Sigmoid colon (tissue), 4 donors: ENCODE data around the gene LPCAT1.

Source experiments
- EP300 ChIP-seq, 4 donors: sonication (generic); formaldehyde crosslinking; IDR thresholded peaks; one replicate each; pipeline ENCODE4 v1.6.1; 2017; ENCODE audit warnings: antibody characterized with exemption in 4 of 4
- POLR2A ChIP-seq, 2 donors: fragments of 450-650 bp; IDR thresholded peaks; one replicate each; pipeline ENCODE4 v1.6.1; 2016; ENCODE audit warnings: antibody characterized with exemption in 2 of 2, mild to moderate bottlenecking in 2 of 2, moderate library complexity in 2 of 2
- POLR2AphosphoS5 ChIP-seq, 4 donors: sonication (generic); formaldehyde crosslinking; IDR thresholded peaks; one replicate each; pipeline ENCODE4 v1.6.1; 2017; ENCODE audit warnings: antibody characterized with exemption in 4 of 4
- TF ChIP-seq, protein P1 (sequence below), 4 experiments: fragments of 450-650 bp in 3 of 4; fragments of 200-600 bp in 1 of 4; IDR thresholded peaks; one replicate each; pipeline ENCODE4 v1.5.1; 2016 to 2019; ENCODE audit warnings: antibody characterized with exemption in 4 of 4, mild to moderate bottlenecking in 3 of 4, moderate library complexity in 2 of 4

DNA sequence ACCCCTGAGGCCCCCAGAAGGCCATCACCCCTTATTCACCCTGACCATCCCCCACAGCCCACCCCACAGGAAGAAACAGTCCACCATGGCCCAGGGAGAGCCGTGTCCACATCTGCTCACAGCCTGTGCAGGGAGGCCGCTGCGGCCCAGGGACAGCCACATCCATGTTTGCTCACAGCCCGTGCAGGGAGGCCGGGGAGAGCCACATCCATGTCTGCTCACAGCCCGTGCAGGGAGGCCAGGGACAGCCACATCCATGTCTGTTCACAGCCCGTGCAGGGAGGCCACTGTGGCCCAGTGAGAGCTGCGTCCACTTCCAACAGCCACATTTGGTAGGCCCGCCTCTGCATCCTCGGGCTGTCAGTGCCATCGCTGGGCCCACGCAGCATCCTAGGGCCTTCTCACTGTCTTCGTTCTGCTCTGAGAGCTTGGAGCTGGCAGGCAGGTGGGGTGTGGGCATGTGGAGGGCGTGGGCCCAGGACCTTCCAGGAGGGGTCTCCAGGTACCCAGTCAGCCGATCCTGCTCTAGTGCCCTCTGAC is 38.1 kb downstream of the LPCAT1 start:
- TF ChIP-seq, protein P1, sequence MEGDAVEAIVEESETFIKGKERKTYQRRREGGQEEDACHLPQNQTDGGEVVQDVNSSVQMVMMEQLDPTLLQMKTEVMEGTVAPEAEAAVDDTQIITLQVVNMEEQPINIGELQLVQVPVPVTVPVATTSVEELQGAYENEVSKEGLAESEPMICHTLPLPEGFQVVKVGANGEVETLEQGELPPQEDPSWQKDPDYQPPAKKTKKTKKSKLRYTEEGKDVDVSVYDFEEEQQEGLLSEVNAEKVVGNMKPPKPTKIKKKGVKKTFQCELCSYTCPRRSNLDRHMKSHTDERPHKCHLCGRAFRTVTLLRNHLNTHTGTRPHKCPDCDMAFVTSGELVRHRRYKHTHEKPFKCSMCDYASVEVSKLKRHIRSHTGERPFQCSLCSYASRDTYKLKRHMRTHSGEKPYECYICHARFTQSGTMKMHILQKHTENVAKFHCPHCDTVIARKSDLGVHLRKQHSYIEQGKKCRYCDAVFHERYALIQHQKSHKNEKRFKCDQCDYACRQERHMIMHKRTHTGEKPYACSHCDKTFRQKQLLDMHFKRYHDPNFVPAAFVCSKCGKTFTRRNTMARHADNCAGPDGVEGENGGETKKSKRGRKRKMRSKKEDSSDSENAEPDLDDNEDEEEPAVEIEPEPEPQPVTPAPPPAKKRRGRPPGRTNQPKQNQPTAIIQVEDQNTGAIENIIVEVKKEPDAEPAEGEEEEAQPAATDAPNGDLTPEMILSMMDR (IDR thresholded peaks at IDR 0.05), result no peak
- TF ChIP-seq POLR2A (IDR thresholded peaks at IDR 0.05) (no peak), POLR2AphosphoS5 (IDR thresholded peaks at IDR 0.05) (no peak), EP300 (IDR thresholded peaks at IDR 0.05) (no peak)
